Ramos (cell line): ENCODE results near the gene GPRC5C.

Experiments
- in situ Hi-C: fragments of 300-500 bp; cut with MboI; formaldehyde crosslinking; loops from one replicate; pipeline ENCODE4 v1.14.3; 2022; ENCODE audit warnings: low sequenced_read_pairs; ENCODE audit not compliant: unreplicated experiment

GPRC5C gene

DNA sequence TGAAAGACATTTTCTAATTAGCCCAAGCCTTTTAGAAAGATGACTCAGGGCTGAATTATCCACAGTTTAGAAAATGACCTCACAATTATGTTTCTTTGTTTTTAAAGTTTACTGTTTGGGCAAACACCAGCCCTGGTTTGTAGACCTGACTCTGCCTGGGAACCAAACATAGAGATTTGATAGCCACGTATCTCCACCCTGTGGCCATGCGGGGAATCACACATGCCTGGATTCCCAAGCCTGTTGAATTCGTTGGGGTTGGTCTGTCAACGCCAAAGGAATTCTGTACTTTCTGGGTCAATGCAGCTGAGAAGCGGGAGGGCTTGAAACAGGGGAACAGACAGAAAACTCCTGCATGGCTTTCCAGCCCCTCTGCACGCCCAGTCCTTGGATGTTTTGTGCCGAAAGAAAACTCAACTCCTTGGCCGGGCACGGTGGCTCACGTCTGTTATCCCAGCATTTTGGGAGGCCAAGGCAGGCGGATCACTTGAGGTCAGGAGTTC, 61.5 kb downstream of the GPRC5C start:
- in situ Hi-C loops = no loop called here
